DOHH2 (cell line): ENCODE results near the gene KNSTRN.

ENCODE experiments used
- H3F3A ChIP-seq: fragments of 200-600 bp; sonication (generic), shearing (Covaris generic); 2 replicates; pipeline ENCODE4 v1.6.0; 2016; ENCODE audit warnings: antibody characterized with exemption, mild to moderate bottlenecking; ENCODE audit not compliant: control insufficient read depth, insufficient read depth
- H3K27ac ChIP-seq: fragments of 200-600 bp; sonication (generic); 2 replicates; pipeline ENCODE4 v1.5.1; 2014; ENCODE audit warnings: low read depth, mild to moderate bottlenecking, low read length, moderate library complexity
- H3K27me3 ChIP-seq: fragments of 200-600 bp; sonication (generic); 2 replicates; pipeline ENCODE4 v1.6.1; 2014; ENCODE audit warnings: mild to moderate bottlenecking, low read length, mixed read lengths; ENCODE audit not compliant: control insufficient read depth
- H3K36me3 ChIP-seq: fragments of 200-600 bp; sonication (generic); 2 replicates; pipeline ENCODE4 v1.6.1; 2014; ENCODE audit warnings: mild to moderate bottlenecking, low read length, moderate library complexity, mixed read lengths; ENCODE audit not compliant: control insufficient read depth
- H3K4me1 ChIP-seq: fragments of 200-600 bp; sonication (generic); 2 replicates; pipeline ENCODE4 v1.6.1; 2014; ENCODE audit warnings: mild to moderate bottlenecking, low read length, mixed read lengths; ENCODE audit not compliant: control insufficient read depth
- H3K4me2 ChIP-seq: fragments of 200-600 bp; sonication (generic); 2 replicates; pipeline ENCODE4 v1.6.0; 2014; ENCODE audit warnings: mild to moderate bottlenecking, low read length, moderate library complexity
- H3K4me3 ChIP-seq: fragments of 200-600 bp; sonication (generic); 2 replicates; pipeline ENCODE4 v1.5.1; 2014; ENCODE audit warnings: mild to moderate bottlenecking, low read length, mixed read lengths
- H3K79me2 ChIP-seq: fragments of 200-600 bp; sonication (generic); 2 replicates; pipeline ENCODE4 v1.6.1; 2014; ENCODE audit warnings: mild to moderate bottlenecking, low read length, mixed read lengths; ENCODE audit not compliant: control insufficient read depth
- H3K9me2 ChIP-seq: fragments of 200-600 bp; sonication (generic); replicated peaks from 2 replicates; pipeline ENCODE4 v1.6.1; 2014; ENCODE audit warnings: mild to moderate bottlenecking, low read length, mixed read lengths; ENCODE audit not compliant: control insufficient read depth
- H3K9me3 ChIP-seq: fragments of 200-600 bp; sonication (generic); 2 replicates; pipeline ENCODE4 v1.6.1; 2014; ENCODE audit warnings: antibody characterized with exemption, low read length, mixed read lengths; ENCODE audit not compliant: control insufficient read depth, insufficient read depth
- H4K20me1 ChIP-seq: fragments of 200-600 bp; sonication (generic); 2 replicates; pipeline ENCODE4 v1.6.0; 2014; ENCODE audit warnings: low read depth, mild to moderate bottlenecking, antibody characterized with exemption, low read length, moderate library complexity; ENCODE audit not compliant: control insufficient read depth, insufficient read depth
- CTCF ChIP-seq: fragments of 200-600 bp; sonication (generic); IDR thresholded peaks from one replicate; pipeline ENCODE4 v1.5.1; 2014; ENCODE audit warnings: antibody characterized with exemption, mild to moderate bottlenecking, low read depth, low read length; ENCODE audit not compliant: poor library complexity, severe bottlenecking
- EZH2phosphoT487 ChIP-seq: fragments of 200-600 bp; sonication (generic); IDR thresholded peaks from 2 replicates; pipeline ENCODE4 v1.6.1; 2017; ENCODE audit warnings: borderline replicate concordance, mild to moderate bottlenecking, antibody characterized with exemption, low read length, moderate library complexity, mixed read lengths

Gene KNSTRN

GRCh38 chr15:40420793-40421192, 38.3 kb downstream of the KNSTRN start:
- no peak overlapping the region for H3K4me3 ChIP-seq
- peaks cover 3% of the 10 kb centered on the region; the same call in 1 of the 2 replicates for H3K27me3 ChIP-seq
- no peak overlapping the region for H3K27ac ChIP-seq
- H3K36me3 ChIP-seq: peaks cover 5% of the 10 kb centered on the region; the same call in 1 of the 2 replicates
- no peak overlapping the region for H3K4me2 ChIP-seq
- no peaks in the 10 kb centered on the region for H3K9me3 ChIP-seq
- no peaks in the 10 kb centered on the region for H3F3A ChIP-seq
- no peaks in the 10 kb centered on the region for H4K20me1 ChIP-seq
- H3K9me2 ChIP-seq: no peaks in the 10 kb centered on the region
- H3K4me1 ChIP-seq: peaks cover 3% of the 10 kb centered on the region; the same call in 1 of the 2 replicates
- TF ChIP-seq CTCF: no peak
- no peak for TF ChIP-seq EZH2phosphoT487
- H3K79me2 ChIP-seq: no peaks in the 10 kb centered on the region

GRCh38 chr15:40421246-40422157, 39.0 kb downstream of the KNSTRN start:
- TF ChIP-seq EZH2phosphoT487 (no peak), CTCF (peak; percentile 86)
- Histone ChIP-seq H3K27me3 (peaks cover 3% of the 10 kb centered on the region; the same call in 1 of the 2 replicates), H3K36me3 (peaks cover 3% of the 10 kb centered on the region; the same call in 1 of the 2 replicates), H3K4me1 (peaks cover 3% of the 10 kb centered on the region; the same call in 1 of the 2 replicates), H4K20me1 (no peaks in the 10 kb centered on the region), H3K27ac (no peak overlapping the region), H3K4me3 (no peak overlapping the region), H3K9me3 (no peaks in the 10 kb centered on the region), H3K4me2 (peak overlapping the region; percentile 45), H3K9me2 (no peaks in the 10 kb centered on the region), H3F3A (no peaks in the 10 kb centered on the region), H3K79me2 (no peaks in the 10 kb centered on the region)

DNA sequence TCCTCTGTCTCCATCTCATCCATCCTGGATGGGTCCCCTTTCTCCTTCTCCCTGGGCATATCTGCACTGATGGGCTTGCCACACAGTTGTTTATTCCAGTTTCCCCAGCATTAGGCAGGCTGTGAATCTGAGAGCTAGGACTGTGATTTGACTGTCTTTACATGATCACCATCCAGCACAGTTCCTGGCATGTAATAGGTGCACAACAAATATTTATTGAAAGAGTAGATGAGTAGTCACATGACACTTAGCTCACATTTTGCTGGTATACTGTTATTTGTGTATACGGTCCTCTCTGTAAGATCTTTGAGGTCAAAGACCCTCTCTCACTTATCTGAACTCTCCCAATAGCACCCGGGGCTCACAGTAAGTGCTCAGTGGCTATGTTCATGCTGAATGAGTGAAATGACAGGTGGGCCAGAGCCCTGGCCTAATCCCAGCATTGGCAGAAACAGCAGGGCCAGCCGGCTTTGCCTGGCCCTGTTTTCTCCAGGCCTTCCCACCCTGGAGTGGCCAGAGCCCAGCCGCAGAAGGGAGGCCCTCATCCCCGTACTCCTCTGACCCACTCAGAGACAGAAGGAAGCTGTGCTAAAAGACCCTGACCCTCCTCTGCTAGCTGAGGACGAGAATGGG, 42.1 kb downstream of the KNSTRN start:
- TF ChIP-seq CTCF: no peak
- no peaks in the 10 kb centered on the region for H3K36me3 ChIP-seq
- H3K27me3 ChIP-seq: peaks cover 12% of the 10 kb centered on the region
- H3K4me2 ChIP-seq: no peak overlapping the region
- H3F3A ChIP-seq: no peaks in the 10 kb centered on the region
- no peaks in the 10 kb centered on the region for H4K20me1 ChIP-seq
- H3K79me2 ChIP-seq: no peaks in the 10 kb centered on the region
- no peak overlapping the region for H3K27ac ChIP-seq
- H3K9me3 ChIP-seq: no peaks in the 10 kb centered on the region
- peaks cover 3% of the 10 kb centered on the region; the same call in 1 of the 2 replicates for H3K4me1 ChIP-seq
- no peaks in the 10 kb centered on the region for H3K9me2 ChIP-seq
- no peak overlapping the region for H3K4me3 ChIP-seq
